Hepatocyte (in vitro differentiated cells): ENCODE measurements around the gene PSMC1. TPM values are rescaled to one million over a fixed set of nuclear protein-coding genes. Genes with fewer than 3 reads are reported as not detected.

Source experiments
- DNase-seq: peaks from one replicate; pipeline ENCODE4 v3.0.0-alpha.2; 2016; ENCODE audit warnings: low spot score
- H2AFZ ChIP-seq: fragments of 200-600 bp; sonication (generic); 2 replicates; pipeline ENCODE4 v1.6.0; 2016; ENCODE audit warnings: antibody characterized with exemption, mild to moderate bottlenecking
- H3K27ac ChIP-seq: fragments of 200-600 bp; sonication (generic); 2 replicates; pipeline ENCODE4 v1.5.1; 2016; ENCODE audit warnings: mild to moderate bottlenecking
- H3K27me3 ChIP-seq: fragments of 200-600 bp; sonication (generic); 2 replicates; pipeline ENCODE4 v1.6.1; 2016
- H3K36me3 ChIP-seq: fragments of 200-600 bp; sonication (generic); replicated peaks from 2 replicates; pipeline ENCODE4 v1.5.1; 2016; ENCODE audit warnings: low read depth; ENCODE audit not compliant: insufficient read depth
- H3K4me1 ChIP-seq: fragments of 200-600 bp; sonication (generic); 2 replicates; pipeline ENCODE4 v1.5.1; 2016; ENCODE audit warnings: mild to moderate bottlenecking, moderate library complexity; ENCODE audit not compliant: insufficient read depth
- H3K4me2 ChIP-seq: fragments of 200-600 bp; sonication (generic); 2 replicates; pipeline ENCODE4 v1.6.0; 2016
- H3K4me3 ChIP-seq: fragments of 200-600 bp; sonication (generic); 2 replicates; pipeline ENCODE4 v1.5.1; 2016; ENCODE audit warnings: mild to moderate bottlenecking
- H3K79me2 ChIP-seq: fragments of 200-600 bp; sonication (generic); 2 replicates; pipeline ENCODE4 v1.6.0; 2017; ENCODE audit warnings: mild to moderate bottlenecking
- H3K9me2 ChIP-seq: fragments of 200-600 bp; sonication (generic); replicated peaks from 2 replicates; pipeline ENCODE4 v1.6.0; 2017; ENCODE audit warnings: mild to moderate bottlenecking; ENCODE audit not compliant: insufficient read depth
- H3K9me3 ChIP-seq: fragments of 200-600 bp; sonication (generic); 2 replicates; pipeline ENCODE4 v1.5.1; 2016; ENCODE audit warnings: low read depth, mild to moderate bottlenecking
- H4K20me1 ChIP-seq: fragments of 200-600 bp; sonication (generic); 2 replicates; pipeline ENCODE4 v1.6.0; 2016; ENCODE audit warnings: mild to moderate bottlenecking; ENCODE audit not compliant: insufficient read depth, poor library complexity, severe bottlenecking
- EZH2 ChIP-seq: fragments of 200-600 bp; sonication (generic); IDR thresholded peaks from 2 replicates; pipeline ENCODE4 v1.6.1; 2016; ENCODE audit warnings: antibody characterized with exemption, mild to moderate bottlenecking, borderline replicate concordance
- EZH2phosphoT487 ChIP-seq: fragments of 200-600 bp; sonication (generic); IDR thresholded peaks from one replicate; pipeline ENCODE4 v1.6.1; 2018; ENCODE audit warnings: antibody characterized with exemption, mild to moderate bottlenecking, low read depth, moderate library complexity; ENCODE audit not compliant: unreplicated experiment, severe bottlenecking
- WGBS: methylation state at CpG from one replicate; pipeline ENCODE4 v1.1.6; 2016; ENCODE audit warnings: low lambda C conversion rate; ENCODE audit errors: missing lambda C conversion rate; 5-methylcytosine and 5-hydroxymethylcytosine counted together
- polyA plus RNA-seq: library from polyadenylated mRNA; unstranded; fragments of >200 nt; fragmentation: Nextera tagmentation; extraction: Ambion mirVana; gene quantifications from 2 replicates; pipeline ENCODE4 v1.2.1, GENCODE V29; 2016
- total RNA-seq: library from RNA; depleted of rRNA; stranded (reverse); fragments of >200 nt; gene quantifications from 2 replicates; pipeline ENCODE4 v1.2.3, GENCODE V29; 2014
- TF ChIP-seq, protein P1 (sequence below): fragments of 200-600 bp; sonication (generic); IDR thresholded peaks from 2 replicates; pipeline ENCODE4 v1.5.1; 2016; ENCODE audit warnings: antibody characterized with exemption, mild to moderate bottlenecking; ENCODE audit not compliant: poor library complexity

PSMC1 gene
- total and polyA plus RNA-seq, 2 experiments from 2014 or later, result 144 to 171 TPM

DNA sequence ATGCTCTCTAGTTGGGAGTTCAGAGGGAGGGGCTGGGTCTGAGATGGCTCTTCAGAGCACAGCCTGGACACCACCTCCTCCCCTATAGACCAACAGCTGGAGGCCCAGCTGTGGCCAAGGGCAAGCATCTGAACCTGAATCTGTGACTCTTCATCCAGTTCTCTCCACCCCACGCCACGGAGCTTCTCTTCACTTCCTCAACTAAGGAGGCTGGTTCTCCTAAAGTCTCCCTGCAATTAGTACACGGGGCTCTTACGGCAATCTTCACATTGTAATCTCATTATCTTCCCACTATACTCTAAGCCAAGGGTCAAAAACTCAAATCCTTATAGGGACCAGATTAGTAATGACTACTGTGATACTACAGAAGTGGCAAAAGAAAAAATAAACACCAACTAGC is 65.5 kb downstream of the PSMC1 start:
- H3K36me3 ChIP-seq, result no peaks in the 10 kb centered on the region
- H4K20me1 ChIP-seq, result no peaks in the 10 kb centered on the region
- H3K9me2 ChIP-seq, result no peaks in the 10 kb centered on the region
- no peaks in the 10 kb centered on the region for H3K4me1 ChIP-seq
- no peaks in the 10 kb centered on the region for H3K9me3 ChIP-seq
- no peak overlapping the region for H3K4me3 ChIP-seq
- H3K4me2 ChIP-seq, result no peak overlapping the region
- no peak for DNase-seq
- TF ChIP-seq EZH2, result no peak
- TF ChIP-seq, protein P1, sequence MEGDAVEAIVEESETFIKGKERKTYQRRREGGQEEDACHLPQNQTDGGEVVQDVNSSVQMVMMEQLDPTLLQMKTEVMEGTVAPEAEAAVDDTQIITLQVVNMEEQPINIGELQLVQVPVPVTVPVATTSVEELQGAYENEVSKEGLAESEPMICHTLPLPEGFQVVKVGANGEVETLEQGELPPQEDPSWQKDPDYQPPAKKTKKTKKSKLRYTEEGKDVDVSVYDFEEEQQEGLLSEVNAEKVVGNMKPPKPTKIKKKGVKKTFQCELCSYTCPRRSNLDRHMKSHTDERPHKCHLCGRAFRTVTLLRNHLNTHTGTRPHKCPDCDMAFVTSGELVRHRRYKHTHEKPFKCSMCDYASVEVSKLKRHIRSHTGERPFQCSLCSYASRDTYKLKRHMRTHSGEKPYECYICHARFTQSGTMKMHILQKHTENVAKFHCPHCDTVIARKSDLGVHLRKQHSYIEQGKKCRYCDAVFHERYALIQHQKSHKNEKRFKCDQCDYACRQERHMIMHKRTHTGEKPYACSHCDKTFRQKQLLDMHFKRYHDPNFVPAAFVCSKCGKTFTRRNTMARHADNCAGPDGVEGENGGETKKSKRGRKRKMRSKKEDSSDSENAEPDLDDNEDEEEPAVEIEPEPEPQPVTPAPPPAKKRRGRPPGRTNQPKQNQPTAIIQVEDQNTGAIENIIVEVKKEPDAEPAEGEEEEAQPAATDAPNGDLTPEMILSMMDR, result no peak
- TF ChIP-seq EZH2phosphoT487, result no peak
- no peak overlapping the region for H3K27ac ChIP-seq
- WGBS, result 87% methylated on average over 4 of the region's 4 CpGs
- H3K27me3 ChIP-seq, result no peaks in the 10 kb centered on the region
- H2AFZ ChIP-seq, result no peak overlapping the region
- H3K79me2 ChIP-seq, result peaks cover 68% of the 10 kb centered on the region

Other genes with a start within 250 kb of the PSMC1 start
- 0.28 and 0.47 TPM in 2 replicates for gene KCNK13, start 194.6 kb upstream of the PSMC1 start, total RNA-seq
- gene KCNK13, start 194.6 kb upstream of the PSMC1 start, polyA plus RNA-seq, result 0.15 and 0.58 TPM in 2 replicates
- gene NRDE2, start 75.4 kb downstream of the PSMC1 start, total RNA-seq, result 11.4 and 20.0 TPM in 2 replicates
- gene NRDE2, start 75.4 kb downstream of the PSMC1 start, polyA plus RNA-seq, result 21.9 and 27.9 TPM in 2 replicates
- 341 and 405 TPM in 2 replicates for gene CALM1, start 140.5 kb downstream of the PSMC1 start, total RNA-seq
- gene CALM1, start 140.5 kb downstream of the PSMC1 start, polyA plus RNA-seq, result 859 and 862 TPM in 2 replicates